Astrocyte of the cerebellum (primary cell): ENCODE results near the gene BAZ2B.

Experiments
- DNase-seq: peaks from one replicate; pipeline ENCODE4 v3.0.0-alpha.2; 2011; ENCODE audit warnings: low read depth
- H3K4me3 ChIP-seq: 2 replicates; pipeline ENCODE4 v1.5.1; 2011; ENCODE audit warnings: mild to moderate bottlenecking, low read depth, low read length, moderate library complexity
- in situ Hi-C: cut with HindIII; loops from 2 replicates; pipeline ENCODE4 v1.10.0; 2017; ENCODE audit warnings: low sequenced_read_pairs
- TF ChIP-seq, protein P1 (sequence below): IDR thresholded peaks from 2 replicates; pipeline ENCODE4 v1.5.1; 2012; ENCODE audit warnings: low read length, low read depth, moderate library complexity, mild to moderate bottlenecking; ENCODE audit errors: missing control alignments

BAZ2B gene

GRCh38 chr2:159508140-159508539 is 108.2 kb downstream of the BAZ2B start:
- no peak for DNase-seq
- in situ Hi-C loops = no loop called here
- TF ChIP-seq, protein P1, sequence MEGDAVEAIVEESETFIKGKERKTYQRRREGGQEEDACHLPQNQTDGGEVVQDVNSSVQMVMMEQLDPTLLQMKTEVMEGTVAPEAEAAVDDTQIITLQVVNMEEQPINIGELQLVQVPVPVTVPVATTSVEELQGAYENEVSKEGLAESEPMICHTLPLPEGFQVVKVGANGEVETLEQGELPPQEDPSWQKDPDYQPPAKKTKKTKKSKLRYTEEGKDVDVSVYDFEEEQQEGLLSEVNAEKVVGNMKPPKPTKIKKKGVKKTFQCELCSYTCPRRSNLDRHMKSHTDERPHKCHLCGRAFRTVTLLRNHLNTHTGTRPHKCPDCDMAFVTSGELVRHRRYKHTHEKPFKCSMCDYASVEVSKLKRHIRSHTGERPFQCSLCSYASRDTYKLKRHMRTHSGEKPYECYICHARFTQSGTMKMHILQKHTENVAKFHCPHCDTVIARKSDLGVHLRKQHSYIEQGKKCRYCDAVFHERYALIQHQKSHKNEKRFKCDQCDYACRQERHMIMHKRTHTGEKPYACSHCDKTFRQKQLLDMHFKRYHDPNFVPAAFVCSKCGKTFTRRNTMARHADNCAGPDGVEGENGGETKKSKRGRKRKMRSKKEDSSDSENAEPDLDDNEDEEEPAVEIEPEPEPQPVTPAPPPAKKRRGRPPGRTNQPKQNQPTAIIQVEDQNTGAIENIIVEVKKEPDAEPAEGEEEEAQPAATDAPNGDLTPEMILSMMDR = no peak
- no peak overlapping the region for H3K4me3 ChIP-seq

- TF ChIP-seq, protein P1 = no peak
- in situ Hi-C loops = no loop called here
- no peak for DNase-seq
- no peak overlapping the region for H3K4me3 ChIP-seq
Observed at GRCh38 chr2:159506764-159507440, 109.4 kb downstream of the BAZ2B start.

DNA sequence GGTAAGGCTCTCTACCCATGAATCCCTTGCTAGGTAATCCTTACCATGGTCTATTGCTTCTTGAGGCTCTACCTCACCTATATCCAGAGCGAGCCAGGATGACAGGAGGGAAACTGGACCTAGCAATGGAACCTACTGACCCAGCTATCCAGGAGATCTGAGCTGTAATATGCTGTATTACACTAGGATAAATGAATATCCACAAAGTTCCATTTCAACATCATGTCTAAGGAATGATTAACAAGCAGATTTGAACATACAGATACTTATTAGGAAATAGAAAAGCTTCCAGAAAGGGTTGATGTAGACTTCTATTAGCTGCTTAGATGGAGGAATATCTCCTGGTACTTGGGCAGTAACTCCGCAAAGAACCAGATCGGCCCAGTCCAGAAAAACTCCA is 110.1 kb downstream of the BAZ2B start:
- no peak overlapping the region for H3K4me3 ChIP-seq
- TF ChIP-seq, protein P1 = no peak
- no peak for DNase-seq
- in situ Hi-C loops = no loop called here

- in situ Hi-C loops = no loop called here
- no peak overlapping the region for H3K4me3 ChIP-seq
- TF ChIP-seq, protein P1 = no peak
- DNase-seq = no peak
Observed at GRCh38 chr2:159505196-159505595, 111.2 kb downstream of the BAZ2B start.

- in situ Hi-C loops = no loop called here
- TF ChIP-seq, protein P1 = no peak
- no peak overlapping the region for H3K4me3 ChIP-seq
- no peak for DNase-seq
Observed at GRCh38 chr2:159501743-159502142, 114.6 kb downstream of the BAZ2B start.

DNA sequence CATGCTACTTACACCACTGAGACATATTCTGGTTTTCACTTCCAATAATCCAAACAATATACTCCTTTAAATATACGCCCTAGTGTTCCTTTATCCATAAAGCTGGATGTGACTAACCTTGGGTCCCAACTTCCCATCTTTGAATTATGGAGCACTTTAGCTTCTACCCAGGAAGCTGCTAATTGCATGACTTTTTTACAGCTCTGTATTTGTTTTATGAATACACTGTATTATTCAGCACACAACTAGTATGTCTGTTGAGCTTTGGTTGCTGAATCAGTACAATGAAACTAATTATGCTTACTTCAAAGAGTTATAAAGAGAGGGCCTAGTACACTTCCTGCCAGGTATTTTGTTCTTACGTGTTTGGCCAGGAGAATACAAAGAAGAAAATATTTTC is 118.5 kb downstream of the BAZ2B start:
- TF ChIP-seq, protein P1 = no peak
- no peak for DNase-seq
- H3K4me3 ChIP-seq = no peak overlapping the region
- in situ Hi-C loops = no loop called here
